HG03521 (cell line): Measurements from ENCODE around the gene TMEM154.

Experiments
- ATAC-seq: cut with Tn5 transposase; IDR thresholded peaks from one replicate; pipeline ENCODE4 v1.9.1; 2021; ENCODE audit warnings: mild to moderate bottlenecking, moderate library complexity; ENCODE audit not compliant: unreplicated experiment

Gene TMEM154

DNA sequence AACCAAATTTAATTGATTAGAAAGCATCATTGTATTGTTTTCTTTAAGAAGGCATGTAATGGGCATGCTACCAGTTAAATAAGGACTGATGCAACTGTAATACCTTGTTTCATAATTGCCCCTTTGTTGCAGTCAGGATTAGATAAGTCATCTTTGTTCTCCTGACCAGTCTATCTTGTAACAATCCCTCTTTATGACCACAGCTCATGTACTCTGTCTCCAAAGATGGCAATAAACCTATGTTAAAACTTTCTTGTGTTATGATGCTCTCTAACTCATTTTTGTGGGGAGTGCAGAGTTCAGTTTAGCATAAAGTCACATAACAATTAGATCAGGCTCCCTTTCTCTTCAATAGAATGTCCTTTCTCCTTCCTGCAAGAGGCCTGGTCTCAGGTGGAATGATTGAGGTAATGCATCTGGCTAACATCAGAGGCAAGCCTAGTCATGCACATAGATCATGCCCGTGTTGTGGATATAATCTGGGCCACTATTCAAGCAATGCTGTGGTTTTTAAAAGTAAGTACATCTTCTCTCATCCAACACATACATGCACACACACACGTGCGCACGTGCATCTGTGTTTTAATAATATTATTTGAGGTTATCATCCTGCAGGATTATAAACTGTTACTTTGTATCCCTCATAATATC is 45.6 kb downstream of the TMEM154 start:
- no peak for ATAC-seq

DNA sequence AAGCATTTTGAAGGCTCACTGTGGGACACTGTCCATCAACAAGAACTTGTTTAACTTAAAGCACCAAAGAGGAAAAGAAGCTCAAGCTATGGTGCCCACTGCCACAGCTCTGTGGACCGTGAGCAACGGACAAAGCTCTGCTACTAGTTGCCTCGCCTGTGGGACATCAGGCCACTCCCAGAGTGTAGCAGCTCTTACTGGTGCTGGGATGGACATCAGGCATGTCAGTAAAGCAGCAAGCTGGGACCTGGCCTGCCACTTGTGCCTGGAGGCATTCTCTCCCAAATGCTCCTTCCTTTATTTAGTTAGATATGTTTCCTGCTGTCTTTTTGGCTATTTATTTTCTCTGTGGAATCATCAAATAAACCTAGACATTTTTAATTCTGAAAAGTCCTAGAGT is 46.7 kb downstream of the TMEM154 start:
- ATAC-seq: no peak

DNA sequence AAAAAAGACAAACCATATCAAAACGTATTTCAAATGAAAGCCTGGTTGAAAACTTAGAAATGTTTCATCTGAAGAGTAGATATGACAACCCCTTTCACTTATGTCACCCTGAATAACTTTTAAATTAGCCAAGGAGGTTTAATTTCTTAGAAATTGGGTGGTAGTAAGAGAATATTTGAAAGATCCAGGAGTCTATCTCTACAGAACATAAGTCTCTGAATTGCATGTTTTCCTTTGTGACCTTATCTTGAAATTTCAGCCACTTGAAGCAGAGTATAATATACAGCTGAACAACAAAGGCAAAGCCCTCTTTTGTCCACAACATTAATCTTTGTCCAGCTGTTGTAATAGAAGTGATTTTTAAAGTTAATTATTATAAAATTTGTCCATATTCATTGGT is 49.5 kb downstream of the TMEM154 start:
- ATAC-seq: no peak

DNA sequence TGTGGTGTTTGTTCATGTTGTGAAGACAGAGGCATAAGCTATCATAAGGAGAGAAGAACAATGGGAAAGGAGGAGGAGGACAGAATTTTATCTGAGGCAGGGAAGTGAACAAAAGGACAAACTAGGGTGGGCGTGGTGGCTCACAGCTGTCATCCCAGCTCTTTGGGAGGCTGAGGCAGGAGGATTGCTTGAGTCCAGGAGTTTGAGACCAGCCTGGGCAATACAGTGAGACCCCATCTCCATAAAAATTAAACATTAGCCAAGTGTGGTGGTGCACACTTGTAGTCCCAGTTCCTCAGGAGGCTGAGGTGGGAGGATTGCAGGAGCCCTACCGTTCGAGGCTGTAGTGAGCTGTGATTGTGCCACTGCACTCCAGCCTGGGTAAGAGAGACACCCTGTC is 49.9 kb downstream of the TMEM154 start:
- no peak for ATAC-seq

DNA sequence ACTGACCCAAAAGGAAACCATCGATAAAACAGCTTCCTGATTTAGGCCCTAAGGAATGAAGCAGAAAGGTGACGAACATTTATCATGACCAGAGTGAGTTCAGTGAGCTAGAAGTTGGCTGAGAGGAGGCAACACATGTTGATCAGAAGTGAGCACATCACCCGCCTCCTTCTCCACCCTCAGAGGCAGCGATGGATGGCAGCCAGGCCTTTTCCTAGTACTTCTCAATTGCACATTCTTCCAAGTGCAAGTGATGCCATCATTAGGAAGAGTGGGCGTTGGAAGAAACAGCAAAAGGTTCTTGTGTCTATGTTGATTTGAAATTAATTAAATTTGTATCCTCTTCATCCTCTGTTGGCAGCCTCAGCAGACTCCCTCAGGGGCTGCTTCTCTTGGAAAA is 51.7 kb downstream of the TMEM154 start:
- no peak for ATAC-seq

DNA sequence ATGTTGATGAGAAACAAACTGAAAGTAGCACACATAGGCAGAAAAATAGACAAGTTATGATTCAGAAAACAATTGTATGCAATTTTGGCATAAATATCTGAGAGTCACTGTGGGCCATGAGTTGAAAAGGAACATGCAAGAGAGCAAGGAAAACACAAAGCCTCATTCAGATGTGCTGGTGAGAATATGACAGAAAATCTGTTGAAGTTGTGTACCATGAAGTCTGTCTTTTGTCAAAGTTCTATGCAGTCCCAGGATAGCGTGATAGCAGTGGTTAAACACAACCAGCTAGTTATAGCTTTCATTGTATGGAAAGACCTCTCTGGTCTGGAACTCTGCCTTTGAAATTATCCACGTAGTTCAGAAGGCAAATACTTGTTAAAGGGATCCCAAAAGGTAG is 53.0 kb downstream of the TMEM154 start:
- no peak for ATAC-seq

DNA sequence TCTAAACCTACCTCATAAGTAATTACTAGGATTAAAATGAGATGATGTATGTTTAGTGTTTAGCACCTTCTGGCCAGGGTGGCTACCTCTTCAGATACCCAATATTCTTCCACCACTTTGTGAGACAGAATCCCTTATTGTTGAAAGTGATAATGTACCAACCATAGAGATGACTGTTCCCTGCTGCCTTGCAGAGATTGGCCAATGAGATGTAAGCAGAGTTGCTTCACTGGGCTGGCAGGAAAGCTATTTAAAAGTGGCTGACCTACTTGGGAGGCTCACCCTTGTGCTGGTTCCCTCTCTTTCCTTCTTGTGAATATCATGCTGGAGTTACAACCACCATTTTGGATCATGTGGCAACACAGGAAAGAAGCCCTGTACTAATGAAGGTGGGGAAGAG is 58.9 kb downstream of the TMEM154 start:
- no peak for ATAC-seq

DNA sequence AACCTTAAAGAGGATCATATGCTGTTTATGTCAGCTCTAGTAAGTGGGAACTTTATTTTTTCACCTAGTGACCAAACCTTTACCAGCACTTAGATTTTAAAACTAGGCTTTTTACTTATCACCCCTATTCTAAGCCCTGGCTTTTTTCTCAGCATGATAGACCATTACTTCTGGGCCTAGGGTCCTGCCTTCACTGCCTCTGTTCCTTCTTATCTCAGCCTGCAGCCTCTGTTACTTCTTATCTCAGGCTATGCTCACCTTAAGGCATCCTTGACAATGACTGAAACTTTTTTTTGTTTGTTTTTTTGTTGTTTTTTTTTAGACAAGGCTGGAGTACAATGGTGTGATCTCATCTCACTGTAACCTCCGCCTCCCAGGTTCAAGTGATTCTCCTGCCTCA is 59.6 kb downstream of the TMEM154 start:
- ATAC-seq: no peak

DNA sequence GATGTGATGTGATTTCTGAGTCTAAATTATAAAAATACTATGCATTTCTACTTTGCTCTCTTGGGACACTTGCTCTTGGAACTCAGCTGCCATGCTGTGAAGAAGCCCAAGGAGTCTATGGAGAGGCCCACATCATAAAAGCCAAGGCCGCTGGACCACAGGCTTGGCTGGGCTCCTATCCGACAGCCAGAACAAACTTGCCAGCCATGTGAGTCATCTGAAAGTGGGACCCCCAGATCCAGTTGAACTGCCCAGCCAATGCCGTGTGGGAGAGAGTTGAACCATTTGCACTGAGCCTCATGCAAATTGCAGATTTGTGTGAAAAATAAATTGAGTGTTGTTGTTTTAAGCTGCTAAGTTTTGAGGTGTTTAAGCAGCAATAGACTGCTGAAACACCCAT is 60.2 kb downstream of the TMEM154 start:
- ATAC-seq: no peak

DNA sequence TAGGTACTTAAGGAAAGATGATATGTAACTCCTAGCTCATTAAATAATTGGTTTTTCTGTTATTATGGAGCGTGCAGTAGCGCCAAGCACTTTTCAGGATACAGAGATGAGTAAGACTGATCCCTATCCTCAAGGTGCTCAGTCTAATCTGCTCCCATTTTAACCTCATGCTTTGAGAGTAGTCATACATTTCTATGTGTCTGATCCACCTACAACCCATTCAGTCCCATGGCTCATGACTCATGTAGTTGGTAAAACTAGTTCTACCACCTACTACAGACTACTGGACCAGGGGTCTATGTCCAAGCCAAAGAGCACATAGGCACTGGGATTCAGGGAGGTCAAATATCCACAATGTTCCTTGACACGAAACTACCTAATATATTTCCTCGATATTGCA is 60.8 kb downstream of the TMEM154 start:
- no peak for ATAC-seq

DNA sequence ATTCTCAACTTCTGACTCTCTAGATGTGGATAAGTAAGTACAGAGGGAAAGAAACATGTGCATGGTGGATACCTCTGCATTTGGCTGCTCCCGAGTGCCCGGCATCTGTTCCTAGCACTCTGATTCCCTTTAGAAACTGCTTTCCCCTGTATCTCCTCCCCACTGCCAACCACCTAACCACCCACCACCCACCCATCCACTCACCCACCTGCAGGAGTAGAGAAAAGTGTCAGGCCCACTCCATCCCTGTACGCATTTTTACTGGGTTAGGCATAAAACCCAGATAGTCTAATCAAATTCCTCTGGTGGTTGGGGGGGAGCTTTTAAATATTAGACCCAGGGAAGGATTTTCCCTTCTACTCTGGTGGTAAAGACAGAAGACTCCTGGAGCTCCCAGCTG is 63.0 kb downstream of the TMEM154 start:
- no peak for ATAC-seq

DNA sequence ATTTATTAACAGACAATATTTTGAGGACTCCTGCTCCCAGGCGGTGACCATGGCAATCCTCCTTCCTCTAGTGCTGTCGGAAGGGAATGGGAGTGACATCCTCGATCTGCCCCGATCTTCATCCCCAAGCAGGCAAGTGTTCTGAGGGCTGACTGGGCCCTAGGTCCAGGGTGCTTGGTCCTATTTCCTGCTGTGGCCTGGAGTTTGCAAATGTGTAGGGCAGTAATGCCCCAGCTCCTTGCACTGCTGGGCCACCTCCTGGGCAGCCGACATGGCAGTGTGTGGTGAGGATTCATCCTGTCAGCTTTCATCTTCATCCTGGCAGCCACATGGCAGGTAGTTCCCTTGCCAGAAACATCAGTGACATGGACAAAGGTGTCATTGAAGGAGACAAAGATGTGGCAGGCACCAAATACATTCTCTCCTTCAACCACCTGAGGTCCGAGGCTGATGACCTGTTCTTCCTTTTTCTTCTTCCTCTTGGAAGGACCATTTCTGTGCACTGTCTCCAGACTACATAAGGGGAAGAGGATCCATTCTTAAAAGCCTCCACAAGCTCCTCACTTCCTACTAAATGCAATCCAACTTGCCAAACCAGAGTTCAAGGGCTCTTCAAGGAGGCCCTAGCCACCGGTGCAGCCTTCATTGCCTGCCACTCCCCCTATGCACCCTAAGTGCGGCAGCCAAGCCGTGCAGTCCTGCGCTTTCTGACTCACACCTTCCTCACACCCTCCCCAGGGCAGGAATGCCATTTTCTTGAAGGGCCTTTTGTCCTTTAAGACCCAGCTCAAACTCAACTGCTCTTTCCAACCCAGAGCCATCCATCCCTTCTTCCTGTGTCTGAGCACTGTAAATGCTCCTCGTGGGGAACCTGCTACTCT is 65.7 kb downstream of the TMEM154 start:
- ATAC-seq: no peak

DNA sequence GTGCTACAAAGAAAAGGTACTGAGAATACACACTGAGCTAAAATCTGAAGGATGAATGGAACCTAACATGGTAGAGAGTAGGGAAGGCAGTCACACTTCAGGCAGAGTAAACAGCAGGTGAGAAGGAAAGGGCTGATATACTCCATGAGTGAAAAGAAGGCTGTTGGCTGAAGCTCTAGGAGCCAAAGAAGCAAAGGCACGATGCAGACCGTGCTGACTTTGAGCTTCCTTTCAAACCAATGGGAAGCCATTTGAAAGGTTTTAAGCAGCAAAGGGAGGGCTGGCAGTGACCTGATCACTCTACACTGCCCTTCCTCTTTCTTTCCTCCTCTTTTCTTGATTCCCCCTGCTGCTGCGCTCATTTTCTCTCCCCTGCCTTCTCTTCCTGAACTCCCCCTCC is 66.4 kb downstream of the TMEM154 start:
- no peak for ATAC-seq

DNA sequence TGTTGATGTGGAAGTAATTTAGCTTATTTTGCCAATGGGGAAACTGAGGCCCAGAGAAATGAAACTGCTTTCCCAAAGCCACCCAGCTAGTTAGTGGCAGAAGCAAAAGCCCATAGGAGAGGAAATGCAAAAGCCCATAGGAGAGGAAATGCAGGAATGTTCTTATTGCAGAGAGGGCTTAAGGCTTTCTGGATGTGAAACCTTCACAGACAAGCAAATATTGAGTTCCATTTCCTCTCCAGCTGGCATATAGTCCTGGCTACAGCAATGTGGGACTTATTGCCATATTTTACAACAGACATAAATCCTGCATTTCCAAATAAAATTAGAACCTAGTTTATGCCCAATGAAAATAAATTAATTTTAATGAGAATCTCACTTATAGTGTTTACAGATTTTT is 69.7 kb downstream of the TMEM154 start:
- no peak for ATAC-seq

DNA sequence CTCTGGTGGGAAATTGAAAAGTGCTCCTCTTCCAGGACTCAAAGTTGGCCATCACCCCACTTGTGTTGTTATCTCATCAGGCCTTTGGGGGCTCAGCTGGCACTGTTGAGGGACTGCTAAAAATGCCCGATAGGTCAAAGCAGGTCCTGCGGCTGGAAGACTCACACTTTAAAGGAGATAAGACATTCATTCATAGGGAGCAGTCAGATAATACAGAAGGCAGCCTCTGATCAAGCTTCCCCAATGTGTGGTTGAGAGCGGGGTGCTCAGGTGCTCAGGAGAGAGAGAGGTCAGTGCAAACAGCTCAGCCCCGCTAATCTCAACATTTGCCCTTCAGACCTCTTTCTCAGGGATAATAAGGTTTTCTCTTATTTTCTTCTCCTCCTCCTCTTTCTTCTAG is 70.3 kb downstream of the TMEM154 start:
- ATAC-seq: no peak

DNA sequence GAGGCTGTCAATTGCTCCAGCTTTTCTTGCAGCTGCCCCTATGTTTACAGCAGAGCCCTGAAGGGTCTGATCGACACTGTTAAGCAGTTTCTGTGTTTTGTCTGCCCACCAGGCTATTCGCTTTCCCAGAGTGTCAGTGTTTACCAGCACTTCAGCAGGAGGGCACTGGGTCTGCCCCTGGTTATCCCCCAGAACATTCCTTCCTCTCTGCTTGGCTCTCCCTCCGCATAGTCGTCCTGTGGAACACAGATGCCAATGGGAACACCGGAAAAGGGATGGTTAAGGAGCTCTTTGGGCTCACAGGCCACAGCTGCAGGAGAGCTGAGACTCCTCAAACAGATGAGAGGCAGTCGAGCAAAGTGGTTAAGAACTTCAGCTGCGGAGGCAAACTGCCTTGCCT is 72.6 kb downstream of the TMEM154 start:
- ATAC-seq: no peak

DNA sequence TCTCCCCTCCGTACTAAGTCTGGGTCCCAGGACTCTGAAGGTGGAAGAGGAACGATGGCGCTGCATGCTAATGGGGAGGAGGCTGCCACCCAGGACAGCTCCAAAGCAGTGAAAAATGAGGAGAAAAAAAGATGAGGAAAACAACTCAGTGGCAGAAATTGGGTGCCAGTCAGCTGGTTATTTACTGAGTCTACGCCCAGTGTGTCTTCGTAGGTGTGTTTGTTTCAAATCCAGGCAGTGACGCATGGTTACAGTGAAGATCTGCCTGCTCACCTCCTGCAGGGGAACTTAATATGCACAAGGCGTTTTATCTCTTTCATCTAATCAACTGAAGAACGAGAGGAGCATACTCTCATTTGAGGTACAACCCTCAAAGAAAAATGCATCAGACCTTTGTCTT is 73.0 kb downstream of the TMEM154 start:
- no peak for ATAC-seq

DNA sequence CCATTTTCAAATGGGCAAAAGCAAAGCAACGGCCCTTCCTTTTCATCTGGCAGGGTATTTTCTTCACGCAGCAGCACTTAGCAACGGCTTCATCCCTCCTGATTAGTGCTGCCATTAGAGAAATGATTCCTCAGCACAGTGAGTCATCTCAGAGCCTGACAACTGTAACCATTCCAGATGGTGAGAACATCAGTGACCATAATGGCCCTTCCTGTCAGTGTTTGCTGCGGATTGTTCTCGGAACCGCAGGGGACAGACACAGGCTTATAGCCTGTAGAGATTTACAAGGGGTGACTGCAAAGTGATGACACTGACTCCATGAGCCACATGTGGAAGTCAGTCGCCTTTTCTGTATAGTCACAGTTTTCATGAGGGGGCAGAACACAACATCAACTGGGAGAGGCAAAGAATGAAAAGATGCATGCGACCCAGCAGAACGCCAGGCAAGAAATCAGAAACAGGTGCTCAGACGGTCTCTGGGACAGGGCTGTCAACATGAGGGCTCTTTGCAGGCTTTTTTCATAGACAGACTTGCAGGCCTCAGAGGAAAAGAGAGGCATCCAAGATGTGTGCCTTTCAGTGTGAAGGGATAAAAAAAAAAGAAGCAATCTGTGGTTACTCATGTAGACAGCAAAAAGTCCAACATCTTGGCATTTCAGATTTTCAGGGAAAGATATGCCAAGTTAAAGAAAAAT is 74.0 kb downstream of the TMEM154 start:
- ATAC-seq: no peak

DNA sequence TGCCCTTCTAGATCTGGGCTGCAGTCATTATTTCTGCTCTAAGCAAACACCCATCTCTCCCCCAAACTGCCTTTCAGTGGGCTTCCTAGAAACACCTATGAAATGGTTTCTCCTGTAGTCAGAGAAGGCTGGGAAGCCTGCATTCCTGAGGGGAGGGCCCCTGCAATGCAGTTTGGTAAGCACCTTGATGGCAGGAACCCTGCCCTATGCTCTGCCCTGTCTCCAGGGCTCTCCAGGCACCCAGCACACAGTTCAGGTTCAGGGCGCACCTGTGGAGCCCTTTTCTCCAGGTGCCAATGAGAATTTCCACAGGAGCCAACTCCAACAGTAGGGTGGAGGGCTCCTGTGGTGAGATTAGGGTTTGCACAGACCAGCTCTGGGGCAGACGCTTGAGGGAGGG is 74.8 kb downstream of the TMEM154 start:
- no peak for ATAC-seq

DNA sequence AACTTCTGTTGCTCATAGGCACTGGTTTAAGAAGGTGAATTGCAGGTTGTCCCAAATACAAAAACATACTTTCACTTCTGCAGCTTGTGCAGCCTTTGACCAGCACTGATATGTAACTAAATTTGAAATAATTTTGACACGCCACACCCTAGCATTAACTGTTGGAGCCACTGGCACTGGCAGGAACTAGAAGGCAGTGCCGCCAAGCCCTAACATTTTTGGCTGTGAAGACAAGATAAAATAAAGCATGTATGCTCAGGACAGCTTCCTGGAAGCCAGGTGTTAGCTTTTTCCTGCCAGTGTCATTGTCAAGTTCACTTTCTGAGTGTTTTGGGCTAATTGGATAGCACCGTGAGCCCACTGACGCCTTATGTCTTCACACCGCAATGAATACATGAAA is 78.6 kb downstream of the TMEM154 start:
- no peak for ATAC-seq

DNA sequence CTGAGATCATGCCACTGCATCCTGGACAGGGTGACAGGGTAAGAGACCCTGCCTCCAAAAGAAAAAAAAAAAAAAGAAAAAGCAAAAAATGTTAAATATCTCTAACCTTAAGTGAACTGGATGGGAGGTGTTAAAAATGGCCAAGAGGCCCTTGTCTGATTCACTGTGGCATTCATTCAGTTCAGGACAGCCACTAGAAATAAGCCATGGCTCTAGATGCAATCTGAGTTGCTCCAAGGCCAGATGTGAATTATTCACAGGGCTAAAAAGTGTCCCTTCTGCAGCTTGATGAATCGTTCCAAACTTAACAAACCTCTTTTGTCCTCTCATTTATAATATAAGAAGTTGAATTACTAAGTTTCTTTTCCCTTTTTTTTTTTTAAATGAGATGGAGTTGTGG is 80.2 kb downstream of the TMEM154 start:
- ATAC-seq: no peak

DNA sequence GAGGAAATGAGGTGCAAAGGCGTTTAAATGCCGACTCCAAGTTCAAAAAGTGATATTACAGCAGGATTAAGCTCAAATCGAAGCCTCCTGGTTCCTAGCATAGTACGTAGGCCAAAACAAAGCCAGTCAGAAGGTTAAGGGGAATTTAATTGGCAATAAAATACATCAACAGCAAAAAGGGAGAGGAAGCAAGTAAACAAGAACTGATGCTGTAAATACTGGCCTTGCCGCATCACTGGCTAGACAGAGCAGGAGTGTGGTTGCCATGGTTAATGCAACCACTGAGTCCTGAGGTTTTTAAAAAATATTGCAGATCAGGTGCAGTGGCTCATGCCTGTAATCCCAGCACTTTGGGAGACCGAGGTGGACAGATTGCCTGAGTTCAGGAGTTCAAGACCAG is 80.7 kb downstream of the TMEM154 start:
- ATAC-seq: no peak
